Measurements from ENCODE around the gene PRDM16.

PRDM16 gene

DNA sequence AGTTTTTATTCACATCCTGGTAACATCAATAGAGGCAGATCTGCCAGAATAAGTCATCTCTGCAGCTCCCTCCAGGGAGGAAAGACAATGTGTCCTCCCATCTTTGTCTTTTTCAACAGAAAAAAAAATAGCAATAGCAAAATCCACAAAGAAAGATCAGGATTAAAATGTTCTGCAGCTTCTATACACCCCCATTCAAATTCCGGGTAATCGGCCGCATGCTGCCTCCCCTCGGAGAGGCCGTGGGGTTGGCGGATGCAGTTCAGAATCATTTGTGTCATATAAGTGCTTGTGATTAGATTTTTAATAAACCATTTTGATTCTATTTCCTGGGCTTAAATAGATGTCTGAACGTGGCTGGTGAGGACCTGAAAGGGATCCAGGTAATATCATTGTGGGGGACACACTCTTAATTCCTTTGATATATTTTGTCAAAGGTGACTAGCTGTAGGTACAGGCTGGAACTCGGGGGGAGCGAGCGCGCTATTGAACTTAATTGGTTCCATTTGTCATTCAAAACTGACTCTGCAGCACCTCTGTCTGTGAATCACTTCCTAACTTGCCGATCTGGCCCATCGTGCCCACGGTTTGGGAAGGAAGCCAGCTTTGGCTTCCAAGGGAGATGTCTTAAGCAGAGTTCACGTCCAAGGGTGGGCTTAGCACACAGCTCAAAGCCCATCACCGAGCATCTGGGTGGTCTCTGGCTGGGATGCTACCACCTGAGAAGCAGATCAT is 299.9 kb downstream of the PRDM16 start:
- DNase-seq = no peak

DNA sequence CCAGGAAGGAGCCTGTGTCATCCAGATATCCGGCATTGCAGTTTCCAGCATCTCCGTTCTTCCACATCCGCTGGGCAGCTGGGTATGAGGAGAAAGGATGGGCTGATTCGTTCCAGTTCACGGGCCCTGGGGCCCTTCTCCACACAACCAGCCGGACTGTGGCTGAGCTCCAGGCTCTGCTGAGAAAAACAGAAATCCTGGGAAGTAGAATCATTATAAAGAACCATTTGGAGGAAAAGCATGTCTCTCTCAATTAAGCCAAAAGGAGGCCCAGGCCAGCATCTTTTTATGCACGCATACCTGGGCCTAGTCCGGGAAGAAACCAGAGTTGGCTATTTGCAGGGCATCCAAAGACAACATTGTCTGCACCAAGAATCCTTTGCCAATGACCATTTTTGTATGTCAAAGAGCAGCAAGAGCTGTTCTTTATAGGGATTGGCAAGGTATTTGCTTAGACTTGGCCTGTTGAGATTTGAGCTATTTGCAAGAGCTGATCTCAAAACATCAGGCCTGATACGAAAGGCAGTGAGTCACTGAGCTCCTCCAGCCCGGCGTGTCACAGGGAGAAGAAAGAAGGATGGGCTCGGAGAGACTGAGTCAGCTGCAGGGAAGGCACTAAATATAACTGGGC is 300.6 kb downstream of the PRDM16 start:
- no peak for DNase-seq

DNA sequence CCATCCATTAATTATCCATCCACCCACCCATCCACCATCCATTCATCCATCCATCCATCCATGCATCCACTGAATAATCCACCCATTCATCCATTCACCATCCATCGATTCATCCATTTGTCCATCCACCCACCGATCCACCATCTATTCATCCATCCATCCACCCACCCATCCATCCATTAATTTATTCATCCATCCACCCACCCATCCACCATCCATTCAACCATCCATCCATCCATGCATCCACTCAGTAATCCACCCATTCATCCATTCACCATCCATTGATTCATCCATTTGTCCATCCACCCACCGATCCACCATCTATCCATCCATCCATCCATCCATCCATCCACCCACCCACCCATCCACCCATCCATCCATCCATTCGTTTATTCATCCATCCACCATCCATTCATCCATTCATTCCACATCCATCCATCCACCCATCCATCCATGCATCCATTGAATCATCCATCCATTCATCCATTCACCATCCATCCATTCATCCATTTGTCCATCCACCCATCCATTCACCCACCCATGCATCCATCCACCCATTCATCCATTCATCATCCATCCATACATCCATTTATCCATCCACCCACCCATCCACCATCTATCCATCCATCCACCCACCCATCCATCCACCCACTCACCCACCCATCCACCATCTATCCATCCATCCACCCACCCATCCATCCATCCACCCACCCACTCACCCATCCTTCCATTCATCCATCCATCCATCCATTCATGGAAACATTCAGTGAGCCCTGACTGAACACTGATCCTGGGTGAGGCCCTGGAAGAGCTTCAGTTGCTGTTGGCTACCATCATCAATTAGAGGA is 302.1 kb downstream of the PRDM16 start:
- DNase-seq = no peak

DNA sequence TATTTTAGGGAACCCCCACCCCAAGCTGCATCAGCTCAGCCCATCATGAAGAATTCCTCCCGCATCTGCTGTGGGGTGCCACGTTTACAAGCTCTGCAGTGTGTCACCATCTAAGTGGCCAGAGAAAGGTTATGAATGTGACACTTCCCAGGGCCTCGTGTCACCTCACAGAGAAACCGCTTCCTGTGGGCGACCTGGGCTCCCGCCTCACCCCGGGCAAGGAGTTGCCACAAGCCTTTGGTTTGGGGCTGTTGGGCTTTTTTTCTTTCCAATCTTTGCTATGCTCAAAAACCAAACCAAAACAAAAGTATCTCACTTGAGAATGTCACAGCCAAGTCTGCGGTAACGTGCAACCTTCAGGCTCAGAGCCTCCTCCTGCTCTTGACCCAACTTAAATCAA is 303.3 kb downstream of the PRDM16 start:
- DNase-seq = peak; percentile 30

DNA sequence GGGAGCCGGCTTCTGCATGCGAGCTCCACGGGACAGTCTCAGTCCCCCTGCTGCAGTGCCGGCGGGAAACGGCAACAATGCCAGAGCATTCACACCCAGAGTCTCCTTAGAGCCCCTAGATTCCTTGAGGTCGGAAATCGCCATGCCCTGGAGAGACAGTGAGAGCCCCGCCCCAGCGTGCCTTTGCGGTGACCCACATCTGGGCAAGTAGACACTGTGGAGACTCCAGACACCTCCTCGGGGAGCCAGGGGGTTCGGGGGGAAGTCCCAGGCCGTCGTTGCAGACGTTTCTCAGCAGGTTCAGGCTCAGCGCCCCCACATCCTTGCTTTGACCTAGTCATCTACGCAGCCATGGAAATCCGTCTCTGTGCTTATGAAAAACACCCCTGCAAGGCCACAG is 304.2 kb downstream of the PRDM16 start:
- no peak for DNase-seq

DNA sequence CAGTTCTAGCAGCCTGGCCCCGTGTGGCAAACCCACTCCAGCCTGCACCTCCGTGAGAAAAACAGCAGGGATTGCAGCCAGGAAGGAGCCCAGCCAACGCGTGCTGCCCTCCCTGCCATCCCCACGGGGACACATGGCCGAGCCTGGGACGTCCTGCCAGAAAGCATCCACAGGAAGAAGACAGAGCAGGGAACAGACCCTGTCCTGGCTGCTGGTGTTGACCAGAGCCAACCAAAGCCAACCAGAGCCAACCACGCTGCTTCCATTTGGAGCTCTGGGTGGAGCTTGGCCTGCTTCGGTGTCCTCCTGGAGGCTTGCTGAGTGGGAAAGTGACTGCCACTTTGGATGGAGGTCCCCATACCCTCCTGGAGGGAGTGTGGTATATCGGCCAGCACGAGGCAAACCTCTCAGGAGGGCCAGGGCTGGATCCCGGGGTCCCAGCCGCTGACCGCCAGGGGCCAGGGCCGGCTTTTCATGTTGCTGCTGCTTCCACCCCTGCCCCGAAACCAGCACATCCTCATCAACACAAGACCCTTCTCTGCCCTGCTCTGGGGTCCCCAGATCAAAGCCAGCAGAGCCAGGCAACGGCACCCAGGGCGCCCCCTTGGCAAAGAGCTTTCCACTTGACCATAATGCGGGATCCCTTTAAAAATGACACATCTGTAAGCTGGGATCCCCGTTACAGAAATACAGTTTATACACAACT is 304.9 kb downstream of the PRDM16 start:
- DNase-seq = no peak

DNA sequence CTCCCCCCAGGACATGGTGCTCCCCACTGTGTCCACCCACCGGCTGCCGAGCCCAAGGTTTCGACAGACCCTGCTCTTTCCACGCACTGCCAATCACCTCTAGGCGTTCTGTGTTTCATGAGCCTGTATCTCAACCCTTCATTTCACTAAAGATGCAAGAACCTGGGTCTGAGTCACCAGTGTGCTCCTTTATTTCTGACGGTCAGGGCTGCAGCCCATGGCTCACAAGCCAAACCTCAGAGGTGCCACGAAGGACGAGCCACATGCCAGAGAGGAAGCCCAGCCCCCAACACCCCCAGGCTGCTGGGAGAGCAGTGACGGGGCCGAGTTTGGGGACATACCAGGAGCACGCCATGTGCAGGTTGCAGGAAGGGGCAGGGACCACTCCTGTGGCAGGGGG is 306.2 kb downstream of the PRDM16 start:
- no peak for DNase-seq

DNA sequence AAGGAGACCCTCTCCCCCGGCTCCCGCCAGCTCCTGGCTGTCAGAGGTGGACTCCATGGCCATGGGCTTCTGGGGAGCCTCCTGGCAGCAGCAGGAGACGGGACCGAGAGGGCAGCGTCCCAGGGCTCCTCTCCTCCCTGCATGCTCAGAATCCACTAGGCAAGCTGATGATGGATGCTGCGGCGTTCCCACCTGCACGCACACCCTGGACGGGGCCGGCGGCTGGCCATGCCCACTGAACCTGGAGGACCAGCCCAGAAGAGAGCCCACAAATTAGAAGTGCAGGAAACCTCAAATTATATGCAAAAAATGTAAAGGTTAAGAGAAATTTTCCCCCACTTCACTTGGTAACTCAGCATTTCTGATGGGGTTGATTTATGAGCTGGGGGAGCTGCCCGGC is 308.2 kb downstream of the PRDM16 start:
- no peak for DNase-seq

DNA sequence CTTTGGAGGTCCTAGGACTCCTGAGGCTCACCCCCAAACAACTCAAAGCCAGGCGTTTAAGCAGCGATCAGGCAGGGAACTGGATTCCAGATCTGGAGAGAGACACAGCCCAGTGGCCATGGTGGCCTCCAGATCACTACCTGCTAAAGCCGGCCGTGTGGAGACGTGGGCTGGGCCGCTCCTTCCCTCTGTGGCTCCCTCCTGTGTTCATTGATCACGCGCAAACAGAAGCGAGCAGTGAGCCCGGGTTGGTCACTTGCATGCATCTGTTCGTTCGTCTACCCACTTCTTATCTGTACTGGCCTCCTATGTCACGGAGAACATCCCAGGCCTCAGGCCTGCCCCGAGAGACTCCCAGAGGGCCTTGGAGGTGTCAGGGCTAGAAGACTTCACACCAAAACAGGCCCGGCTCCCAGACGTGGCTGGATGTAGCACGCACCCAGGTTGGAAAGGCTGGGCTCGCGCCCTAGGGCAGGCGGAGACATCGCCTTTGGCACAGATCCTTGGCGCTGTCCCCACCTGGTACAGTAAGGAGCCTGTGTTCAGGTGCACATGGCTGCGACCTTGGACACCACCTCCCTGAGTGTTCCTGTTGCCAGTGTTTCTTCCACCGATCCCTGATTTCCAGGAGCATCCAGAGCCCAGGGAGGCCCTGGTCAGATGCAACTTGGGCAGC is 308.7 kb downstream of the PRDM16 start:
- DNase-seq = no peak

DNA sequence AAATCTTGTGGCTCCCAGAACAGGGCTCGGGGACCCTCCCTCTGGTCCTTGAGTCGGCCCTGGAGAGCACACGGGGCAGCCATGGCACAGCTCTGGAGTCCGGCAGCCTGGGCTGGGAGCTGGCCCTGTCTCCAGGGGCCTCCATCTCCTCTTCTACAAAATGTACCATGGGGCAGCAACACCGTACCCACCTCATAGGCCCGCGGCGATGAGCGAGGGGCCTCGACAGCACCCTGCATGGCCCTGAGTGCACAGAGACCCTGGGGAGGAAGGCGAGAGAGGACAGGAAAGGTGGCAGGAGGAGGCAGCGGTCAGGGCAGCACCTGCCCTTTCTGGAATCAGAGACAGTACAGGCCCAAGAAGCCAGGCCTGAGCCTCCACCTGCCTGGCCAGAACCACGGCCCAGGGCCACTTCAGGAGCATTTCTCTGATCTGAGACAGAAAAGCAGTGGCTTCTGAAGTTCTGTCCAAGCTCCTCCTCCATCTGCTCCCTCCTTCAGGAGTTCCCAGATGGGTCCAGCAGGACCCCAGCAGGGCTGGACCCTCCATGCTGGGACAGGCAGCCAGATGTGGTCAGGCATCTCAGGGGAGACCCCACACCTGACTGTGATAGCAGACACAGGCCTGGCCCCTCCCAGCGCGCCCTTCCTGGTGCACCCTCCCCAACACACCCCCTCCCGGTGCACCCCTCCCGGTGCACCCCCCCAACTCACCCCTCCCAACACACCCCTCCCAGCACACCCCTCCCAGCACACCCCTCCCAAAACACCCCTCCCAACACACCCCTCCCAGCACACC is 309.6 kb downstream of the PRDM16 start:
- no peak for DNase-seq

DNA sequence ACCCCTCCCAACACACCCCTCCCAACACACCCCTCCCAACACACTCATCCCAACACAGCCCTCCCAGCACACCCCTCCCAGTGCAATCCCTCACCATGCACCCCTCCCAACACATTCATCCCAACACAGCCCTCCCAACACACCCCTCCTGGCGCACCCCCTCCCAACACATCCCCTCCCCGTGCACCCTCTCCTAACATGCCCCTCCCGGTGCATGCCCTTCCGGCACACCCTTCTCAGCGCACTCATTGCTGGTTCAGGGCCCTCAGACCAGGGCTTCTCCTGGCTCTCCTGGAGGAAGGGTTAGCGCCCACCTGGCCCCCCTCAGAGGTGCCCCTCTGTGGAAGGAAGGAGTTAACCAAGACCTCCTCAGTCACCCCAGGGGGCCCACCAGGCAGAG is 310.9 kb downstream of the PRDM16 start:
- no peak for DNase-seq

DNA sequence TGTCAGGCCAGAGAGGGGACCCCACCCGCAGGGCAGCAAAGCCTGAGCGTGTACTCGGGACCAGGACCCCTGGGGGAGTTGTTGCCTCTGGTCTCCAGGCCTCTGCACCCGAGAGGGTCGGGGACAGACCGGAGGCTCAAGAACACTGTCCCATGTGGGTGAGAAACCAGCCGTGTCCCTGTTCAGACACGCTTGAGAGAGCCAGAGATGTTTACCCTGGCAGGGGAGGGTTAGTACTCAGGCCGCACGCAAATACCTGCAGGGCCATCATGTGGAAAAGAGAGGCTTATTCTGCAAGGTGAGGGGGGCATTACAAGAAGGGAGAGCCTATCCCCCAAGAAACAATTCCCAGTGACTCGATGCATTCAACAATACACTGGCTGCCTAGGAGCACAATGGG is 311.5 kb downstream of the PRDM16 start:
- no peak for DNase-seq

DNA sequence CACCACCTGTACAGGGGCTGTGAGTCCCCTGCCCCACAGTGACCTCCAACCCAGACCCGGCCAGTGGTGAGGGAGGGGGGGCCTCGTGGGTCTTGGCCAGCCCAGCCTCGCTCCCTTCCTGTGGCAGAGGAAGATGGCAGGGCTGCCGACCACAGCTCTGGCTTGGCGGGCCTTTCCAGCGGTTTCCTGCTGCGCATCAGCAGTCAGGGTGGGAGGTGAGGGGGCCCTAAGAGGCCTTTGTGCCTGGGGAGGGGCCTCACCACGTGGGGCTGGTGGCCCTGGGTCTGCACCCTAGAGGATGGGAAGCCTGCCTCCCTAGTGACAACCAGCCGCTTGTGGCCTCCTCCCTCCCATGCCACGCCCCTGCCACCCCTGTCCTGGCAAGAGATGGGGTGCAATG is 312.9 kb downstream of the PRDM16 start:
- DNase-seq = no peak

DNA sequence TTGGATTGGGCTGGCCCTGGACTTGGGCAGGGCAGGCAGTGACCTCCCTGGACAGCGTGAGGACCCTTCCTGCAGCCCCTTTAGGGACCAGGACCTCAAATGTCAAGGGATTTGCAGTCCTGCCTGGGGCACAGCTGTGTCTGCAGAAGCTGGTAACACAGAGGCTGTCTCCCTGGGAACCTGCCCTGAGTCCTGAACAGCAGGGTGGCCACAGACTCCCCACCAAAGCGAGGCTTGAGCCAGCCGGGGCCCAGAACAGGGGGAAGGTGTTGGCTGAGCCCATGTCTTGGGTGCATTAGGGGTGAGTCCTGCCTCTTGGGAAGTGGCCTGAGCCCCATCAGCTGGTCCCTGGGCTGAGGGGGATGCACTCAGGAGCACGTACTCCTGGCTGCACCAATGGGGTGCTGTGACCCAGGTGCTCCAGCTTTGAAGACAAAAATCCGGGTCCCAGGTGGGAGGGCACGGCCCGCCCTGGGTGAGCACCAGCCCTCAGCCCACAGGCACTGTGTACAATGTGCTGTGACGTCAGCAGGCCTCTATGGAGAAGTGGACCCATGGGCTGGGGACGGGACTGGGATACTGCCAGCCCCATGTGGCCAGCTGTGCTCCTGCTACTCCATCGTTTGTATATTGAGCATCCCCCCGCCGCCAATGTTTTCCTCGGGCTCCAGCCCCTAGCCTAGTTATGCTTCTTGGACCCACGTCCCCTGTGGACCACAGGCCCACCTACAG is 313.5 kb downstream of the PRDM16 start:
- DNase-seq = no peak

DNA sequence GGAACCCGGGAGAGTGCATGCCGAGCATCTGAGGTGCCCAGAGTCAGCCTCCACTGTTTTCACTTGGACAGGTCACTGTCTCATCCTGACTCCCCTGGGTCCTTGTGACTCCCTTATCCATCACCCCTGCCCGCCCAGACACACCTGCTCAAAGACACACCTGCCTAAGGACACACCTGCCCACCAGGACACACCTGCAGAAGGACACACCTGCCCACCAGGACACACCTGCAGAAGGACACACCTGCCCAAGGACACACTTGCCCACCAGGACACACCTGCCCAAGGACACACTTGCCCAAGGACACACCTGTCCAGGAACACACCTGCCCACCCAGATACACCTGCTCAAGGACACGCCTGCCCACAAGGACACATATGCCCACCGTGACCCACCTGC is 314.7 kb downstream of the PRDM16 start:
- no peak for DNase-seq

DNA sequence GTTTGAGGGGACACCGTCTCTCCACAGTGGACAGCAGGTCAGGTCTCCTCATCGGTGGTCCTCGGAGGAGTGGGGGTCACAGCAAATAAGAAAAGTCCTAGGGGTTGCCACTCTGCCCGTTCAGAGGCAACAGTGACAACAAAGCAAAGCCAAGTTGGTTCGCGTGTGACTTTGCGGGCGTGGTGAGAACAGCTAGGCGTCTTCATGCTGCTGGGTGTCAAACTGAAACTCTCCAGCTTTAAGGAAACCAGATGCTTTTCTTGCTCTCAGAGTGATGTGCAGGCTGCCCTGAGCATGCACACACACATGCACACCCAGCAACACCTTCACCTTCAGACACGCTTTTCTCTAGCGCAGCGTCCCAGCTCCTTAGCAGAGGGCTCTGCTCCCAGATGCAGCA is 315.4 kb downstream of the PRDM16 start:
- no peak for DNase-seq

DNA sequence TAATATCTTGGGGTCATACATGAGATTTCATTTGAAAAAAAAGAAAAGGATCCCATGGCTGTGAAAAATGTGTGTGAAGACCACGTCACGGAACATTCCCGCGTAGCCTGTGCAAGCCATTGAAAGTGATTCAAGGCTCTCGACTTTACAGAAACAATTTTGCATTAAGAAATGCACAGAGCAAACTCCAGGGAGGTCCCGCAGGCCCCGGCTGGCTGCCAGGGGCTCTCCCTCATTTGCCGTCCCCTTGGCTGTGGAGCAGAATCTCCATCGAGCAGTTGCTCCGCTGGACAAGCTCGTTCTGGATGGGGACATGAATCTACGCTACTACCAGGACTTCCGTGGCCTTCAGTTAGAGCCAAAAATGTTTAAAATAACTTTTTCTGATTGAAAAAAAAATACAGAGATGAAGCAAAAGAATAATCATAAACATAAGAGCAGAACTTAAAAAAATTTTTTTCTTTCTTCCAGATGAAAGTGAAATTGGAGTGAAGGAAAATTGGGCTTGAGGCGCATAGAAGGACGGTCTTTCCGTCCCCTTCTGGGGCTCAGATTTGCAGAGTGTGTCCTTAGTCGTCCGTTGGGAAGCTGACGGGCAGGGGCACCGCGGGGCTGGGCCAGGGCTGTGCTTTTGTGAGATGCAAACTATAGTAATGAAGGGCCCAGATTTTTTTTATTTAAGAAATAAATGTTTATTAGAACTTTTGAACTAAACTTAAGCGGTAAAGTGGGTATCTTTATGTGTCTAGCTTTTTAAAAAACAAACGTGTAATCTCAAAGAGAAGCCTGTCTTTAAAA is 317.4 kb downstream of the PRDM16 start:
- no peak for DNase-seq

DNA sequence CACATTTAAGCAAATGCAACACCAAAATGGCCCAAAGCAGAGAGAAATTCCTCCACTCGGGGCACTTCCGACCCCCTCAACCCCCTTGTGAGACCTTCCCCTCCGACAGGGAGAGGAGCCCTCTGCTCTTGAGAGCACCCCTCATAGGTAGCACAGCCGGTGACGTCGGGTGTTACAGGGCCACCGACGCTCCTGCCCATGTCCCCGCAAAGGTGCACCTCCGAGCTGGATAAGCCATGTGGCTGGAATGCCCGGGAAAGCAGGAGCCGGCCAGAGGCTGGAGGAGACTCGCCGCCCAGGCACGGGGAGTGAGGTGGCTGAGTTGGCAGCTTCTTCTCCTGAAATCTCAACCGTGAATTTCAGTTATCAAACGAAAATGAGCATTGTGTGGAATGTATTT is 318.4 kb downstream of the PRDM16 start:
- no peak for DNase-seq

DNA sequence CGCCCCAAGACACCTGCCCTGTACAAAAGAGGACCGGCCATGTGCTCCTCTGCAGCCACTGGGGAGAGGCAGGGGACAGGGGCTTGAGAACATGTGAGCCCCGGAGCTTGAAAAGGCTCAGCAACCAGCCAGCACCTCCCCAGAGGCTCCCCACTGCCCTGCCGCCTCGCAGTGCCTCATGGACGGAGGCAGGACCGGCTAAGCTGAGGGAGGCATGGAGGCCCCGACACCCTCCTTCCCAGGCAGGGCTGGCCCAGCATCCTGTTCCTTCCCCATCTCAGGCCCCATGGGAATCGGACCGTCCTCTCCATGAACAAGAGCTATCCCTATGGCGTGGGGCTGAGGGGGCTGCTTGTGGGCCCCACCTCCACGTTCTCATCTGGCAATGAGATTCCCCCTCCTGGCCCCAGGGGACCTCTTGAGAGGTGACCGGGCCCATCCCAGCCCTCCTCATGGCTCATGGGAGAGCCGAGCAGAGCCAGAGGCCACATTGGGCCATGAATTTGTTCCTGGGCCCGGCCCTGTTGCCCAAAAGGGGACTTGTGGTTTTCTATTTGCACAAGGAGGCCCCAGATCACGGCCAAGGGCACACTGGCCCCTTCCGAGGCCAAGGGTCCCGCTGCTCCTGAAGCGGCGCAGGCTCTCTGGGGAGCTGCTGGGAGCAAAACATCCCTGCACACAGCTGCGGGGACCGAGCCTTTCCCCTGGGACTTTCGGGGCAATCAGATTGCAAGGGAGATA is 320.3 kb downstream of the PRDM16 start:
- no peak for DNase-seq

DNA sequence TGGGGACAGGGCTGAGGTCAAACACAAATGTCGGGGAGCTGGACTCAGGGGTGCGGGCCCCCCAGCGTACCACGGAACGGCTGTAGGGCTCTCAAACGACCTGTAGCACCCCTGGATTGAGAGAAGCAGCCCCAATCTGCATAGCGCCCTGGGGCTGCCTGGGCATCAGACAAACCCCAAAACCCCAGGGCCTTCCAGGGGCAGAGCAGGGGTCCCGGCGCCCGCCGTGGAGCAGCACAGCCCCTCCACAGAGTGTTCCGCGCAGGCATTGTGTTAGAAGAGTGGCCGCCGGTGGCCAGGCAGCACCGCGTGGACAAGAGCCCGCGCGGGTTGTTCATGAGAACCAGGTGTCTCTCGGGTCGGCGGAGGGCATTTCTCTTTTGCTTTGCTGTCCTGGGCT is 321.3 kb downstream of the PRDM16 start:
- DNase-seq = no peak
